GM21367 (cell line): Measurements from ENCODE around the gene USP21.
A peak's percentile ranks its signal among the peaks of the same experiment; 100 is the strongest.

ENCODE experiments used
- ATAC-seq: cut with Tn5 transposase; IDR thresholded peaks from one replicate; pipeline ENCODE4 v1.9.1; 2021; ENCODE audit not compliant: unreplicated experiment

The USP21 gene

GRCh38 chr1:161190962-161191521 lies 31.7 kb downstream of the USP21 start:
- ATAC-seq, result no peak

DNA sequence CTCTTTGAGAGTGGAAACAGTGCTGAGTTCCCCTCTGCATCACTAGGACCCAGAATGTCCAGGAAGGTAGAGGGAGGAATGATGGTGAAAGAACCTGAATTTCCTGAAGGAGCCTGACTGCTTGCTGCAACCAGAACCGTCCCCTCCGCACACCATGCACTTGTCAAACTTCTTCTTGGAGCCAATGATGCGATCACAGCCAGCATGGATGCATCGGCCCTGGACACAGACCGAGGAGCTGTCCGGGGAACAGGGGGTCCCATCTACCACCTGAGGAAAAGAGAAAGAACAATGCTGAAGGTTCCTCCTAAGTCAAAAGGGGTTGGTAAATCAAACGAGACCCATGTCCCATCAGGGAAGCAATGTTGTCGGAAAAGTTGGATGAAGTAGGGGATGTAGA lies 32.7 kb downstream of the USP21 start:
- no peak for ATAC-seq

- ATAC-seq, result no peak
Measured at GRCh38 chr1:161192476-161193465, 33.5 kb downstream of the USP21 start.

DNA sequence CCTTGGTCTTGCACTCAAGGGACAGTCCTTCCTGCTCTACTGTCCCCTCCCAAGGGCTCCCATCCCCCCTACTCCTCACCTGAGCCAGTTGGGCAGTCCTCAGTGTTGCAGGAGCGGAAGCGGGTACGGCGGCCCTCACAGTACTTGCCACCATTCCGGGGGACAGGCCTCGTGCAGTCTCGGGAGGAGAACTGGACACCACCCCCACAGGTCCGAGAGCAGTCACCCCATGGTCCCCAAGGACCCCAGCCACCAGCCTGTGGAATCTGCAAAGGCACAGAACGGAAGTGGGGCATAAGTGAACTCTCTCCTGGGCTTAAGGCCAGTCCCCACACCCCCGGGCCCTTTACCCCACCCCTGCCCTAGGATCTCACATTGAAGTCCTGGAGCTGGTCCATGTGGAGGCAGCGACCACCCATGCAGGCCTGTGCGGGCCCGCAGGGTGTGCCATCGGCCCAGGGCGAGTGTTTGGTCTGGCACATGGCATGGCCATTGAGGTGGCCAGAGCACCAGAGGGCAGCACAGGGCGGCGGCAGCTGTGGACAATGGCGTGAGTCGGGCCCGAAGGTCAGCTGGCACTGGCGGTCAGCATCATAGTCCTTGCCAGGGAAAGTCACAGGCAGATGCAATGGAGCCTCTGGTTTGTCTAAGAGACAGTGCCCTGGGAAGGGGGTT lies 34.4 kb downstream of the USP21 start:
- ATAC-seq, result no peak

GRCh38 chr1:161195171-161195570 lies 35.9 kb downstream of the USP21 start:
- ATAC-seq, result peak; percentile 61

DNA sequence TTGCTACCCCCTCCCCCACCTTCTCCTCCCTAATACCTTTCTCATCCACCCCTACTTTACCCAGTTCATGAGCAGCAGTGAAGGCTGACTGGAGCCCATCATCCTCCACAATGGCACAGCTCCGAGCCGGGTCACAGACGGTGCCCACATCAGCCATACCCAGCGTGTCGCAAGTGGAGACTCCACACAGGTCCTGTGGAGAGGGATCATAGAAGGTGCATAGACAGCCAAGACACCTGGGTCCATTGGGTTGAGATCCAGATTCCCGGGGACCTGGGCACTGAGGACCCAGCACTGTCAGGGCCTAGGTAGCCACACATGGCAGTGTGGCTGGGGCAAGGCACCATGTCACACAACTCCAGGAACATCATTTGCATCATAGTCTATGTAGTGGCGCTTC lies 36.8 kb downstream of the USP21 start:
- no peak for ATAC-seq

DNA sequence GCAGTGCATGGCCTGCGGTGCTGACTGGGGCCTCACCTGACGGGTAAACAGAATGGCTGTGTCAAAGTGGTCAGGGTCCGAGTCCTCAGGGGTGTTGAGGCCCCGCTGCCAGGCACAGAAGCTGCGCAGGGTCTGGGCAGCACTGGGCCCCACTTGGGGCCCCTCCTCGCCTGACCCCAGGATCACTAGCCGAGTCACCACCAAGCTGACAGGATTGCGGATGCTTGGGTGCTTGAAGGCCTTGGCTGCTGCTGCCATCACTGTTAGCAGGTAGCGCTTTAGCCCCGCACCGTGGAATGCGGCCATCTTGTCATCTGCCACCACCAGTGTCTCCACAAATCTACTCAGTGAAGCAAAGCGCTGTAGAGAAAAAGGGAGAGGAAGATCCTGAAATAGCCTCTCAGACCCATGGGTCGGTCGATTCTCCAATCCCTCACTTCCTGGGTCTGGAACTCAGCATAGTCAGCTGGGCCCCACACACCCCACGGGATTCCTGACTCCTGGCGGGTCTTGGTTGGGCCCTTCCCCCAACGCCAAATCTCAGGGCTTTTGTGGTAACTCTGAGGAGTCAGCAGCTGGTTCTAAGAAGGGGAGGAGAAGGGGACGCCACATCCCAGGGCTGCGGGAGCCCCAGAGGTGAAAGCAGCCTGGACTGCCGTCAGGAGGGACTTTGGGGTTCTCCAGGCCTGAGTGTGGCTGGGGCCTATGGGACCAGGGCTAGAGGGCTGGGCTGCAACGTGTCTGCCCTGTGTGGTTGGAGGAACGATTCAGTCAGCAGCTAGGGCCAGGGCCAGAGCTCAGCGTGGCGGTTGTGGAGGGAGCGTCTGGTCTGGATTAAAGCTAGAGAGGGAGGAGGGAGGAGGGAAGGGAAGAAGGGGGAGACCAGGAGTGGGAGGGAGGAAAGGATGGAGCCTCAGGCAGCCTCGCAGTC lies 37.5 kb downstream of the USP21 start:
- ATAC-seq, result no peak

DNA sequence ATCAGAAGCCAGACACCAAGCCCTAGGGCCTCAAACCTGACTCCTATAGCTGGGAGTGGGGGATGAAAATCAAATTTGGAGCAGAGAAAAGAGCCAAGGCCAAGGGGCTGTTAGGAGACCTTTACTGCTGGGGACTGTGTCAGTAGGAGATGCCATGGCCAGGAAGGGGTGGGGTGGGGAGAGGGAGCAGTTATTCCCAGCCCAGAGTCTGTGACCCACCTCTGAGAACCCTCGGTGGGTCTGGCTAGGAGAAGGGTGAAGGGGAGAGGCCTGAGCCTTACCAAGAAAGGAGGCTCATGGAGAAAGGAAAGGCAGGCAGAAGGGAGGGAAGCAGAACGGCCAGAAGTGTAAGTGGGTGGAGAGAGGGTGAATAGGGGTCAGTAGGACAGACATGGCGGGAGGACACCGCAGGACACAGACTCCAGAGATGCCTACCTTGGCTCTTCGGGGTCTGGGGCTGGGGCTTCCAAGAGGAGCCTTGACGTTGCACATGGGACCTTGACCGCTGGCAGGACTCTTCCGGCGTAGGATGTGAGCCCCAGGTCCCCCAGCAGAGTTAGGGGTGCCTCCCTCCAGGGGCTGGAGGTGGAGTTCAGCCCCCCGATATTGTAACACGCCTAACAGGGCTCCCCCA lies 38.4 kb downstream of the USP21 start:
- ATAC-seq, result no peak

GRCh38 chr1:161198194-161198896 lies 39.0 kb downstream of the USP21 start:
- no peak for ATAC-seq

- ATAC-seq, result no peak
Measured at GRCh38 chr1:161198897-161199431, 39.7 kb downstream of the USP21 start, which contains the start of gene ADAMTS4. Gene ADAMTS4 (minus strand): TSS chr1:161199054. CDS start chr1:161198627, 427 bp downstream.

GRCh38 chr1:161199506-161200139 lies 40.3 kb downstream of the USP21 start:
- ATAC-seq, result no peak

GRCh38 chr1:161200421-161200991 lies 41.2 kb downstream of the USP21 start:
- no peak for ATAC-seq

DNA sequence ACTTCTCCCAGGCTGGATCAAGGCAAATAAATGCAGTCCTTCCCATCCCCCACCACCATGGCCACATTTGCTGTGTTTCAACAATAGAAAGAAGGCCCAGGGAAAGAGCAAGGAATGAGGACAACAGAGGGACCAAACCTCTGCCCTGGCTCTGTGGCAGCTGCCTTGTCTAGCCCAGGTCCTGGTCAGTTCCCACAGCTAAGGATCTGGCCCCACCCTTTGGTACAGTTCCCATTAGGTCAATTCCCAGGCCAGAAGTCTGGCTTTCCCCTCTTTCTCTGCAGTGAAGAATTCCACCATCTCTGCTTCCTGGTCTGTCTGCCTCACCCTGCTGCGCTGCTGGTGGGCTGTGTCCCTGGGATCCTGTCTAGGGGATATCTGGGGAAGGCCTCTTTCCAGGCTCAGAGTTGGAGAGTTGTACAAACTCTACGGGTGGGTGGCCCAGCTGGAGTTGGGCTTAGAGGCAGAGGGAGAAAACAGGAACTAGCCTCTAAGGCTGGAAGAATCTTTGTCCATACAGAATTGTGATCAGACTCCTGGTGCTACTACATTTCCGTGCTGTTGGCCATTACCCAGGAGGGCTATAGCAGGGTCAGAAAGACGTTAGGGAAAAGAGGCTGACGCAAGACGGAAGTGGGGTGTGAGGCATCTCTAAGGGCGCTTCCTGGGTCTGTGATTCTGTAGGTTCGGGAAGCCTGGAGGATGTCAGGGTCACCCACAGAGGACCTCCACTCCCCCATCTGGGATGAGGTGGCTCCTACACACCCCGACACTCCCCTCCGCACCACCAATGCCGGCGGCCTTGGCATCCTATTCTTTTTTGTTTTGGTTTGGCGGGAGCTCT lies 41.9 kb downstream of the USP21 start:
- ATAC-seq, result no peak

DNA sequence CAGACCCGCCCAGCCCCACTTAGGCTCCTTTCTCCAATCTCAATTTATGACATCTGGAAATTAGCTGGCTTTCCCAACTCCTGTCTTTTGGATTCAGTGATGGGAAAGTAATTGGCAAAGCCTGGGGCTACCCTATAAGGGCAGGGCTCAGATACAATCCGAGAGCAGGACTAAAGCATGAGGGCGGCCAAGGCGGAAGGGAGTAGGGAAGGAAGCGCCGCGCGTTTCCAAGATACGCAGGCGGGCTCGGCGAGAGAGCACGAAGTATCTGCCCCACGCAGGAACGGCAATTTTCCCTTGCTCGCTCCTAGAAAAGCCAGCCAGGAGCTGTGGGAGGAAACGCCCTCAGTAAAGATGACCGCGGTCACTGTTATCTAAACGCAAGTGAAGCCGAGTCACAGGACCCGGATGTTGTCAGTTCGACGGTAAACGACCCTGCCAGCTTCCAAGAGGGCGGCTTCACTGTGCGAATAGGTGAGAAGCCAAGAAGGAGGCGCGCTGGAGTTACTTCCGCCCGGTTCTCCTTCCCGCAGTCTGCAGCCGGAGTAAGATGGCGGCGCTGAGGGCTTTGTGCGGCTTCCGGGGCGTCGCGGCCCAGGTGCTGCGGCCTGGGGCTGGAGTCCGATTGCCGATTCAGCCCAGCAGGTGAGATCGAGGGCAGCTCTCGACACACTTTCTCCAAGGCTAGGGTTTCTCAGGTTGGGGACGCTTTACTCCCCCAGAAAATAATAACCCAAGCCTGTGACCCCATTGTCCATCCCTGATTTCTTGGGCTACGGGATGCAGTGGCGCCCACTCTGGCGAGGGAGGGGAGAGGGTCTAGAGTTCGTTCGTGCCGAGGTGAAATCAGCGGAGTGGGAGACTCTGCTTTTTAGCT lies 42.8 kb downstream of the USP21 start, which contains the start of gene NDUFS2:
Gene NDUFS2, plus strand, starts transcription at position 532 of the 877 bp plus-strand sequence. Its CDS starts 19 bp downstream, at position 551.
- ATAC-seq, result peak; percentile 94

DNA sequence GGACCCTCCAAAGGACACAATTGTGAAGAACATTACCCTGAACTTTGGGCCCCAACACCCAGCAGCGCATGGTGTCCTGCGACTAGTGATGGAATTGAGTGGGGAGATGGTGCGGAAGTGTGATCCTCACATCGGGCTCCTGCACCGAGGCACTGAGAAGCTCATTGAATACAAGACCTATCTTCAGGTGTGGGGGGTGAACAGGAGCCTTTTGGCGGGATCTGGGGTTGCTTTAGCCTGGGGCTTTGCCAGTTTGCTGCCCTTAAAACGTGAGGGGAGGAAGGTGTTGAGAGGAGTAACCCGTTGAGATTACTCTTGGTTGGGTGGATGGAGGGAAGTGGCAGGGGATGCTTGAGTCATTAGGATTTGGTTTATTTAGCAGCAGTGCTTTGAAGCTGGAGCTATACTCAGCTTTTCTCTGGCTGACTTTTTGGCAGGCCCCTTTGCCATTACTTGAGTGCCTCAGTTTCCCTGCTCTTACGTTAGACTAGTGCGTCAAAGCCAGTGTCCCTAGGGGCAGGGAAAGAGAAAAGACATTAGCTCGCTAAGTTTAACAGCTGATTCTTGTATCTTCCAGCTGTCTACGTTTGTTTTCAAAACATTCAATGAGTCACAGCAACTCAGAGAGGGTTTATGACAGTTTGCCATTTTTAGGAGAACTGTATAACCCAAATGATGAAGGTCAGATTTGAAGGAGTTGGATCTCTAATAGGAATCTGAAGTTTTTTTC lies 47.3 kb downstream of the USP21 start:
- no peak for ATAC-seq

- ATAC-seq, result no peak
Measured at GRCh38 chr1:161207173-161207572, 47.9 kb downstream of the USP21 start.
